Medulla oblongata (tissue), 1 donor: ENCODE measurements around the gene SCN5A.

ENCODE experiments used
- DNase-seq: peaks from one replicate; pipeline ENCODE4 v3.0.0-alpha.2; 2015; ENCODE audit errors: extremely low spot score

The SCN5A gene

DNA sequence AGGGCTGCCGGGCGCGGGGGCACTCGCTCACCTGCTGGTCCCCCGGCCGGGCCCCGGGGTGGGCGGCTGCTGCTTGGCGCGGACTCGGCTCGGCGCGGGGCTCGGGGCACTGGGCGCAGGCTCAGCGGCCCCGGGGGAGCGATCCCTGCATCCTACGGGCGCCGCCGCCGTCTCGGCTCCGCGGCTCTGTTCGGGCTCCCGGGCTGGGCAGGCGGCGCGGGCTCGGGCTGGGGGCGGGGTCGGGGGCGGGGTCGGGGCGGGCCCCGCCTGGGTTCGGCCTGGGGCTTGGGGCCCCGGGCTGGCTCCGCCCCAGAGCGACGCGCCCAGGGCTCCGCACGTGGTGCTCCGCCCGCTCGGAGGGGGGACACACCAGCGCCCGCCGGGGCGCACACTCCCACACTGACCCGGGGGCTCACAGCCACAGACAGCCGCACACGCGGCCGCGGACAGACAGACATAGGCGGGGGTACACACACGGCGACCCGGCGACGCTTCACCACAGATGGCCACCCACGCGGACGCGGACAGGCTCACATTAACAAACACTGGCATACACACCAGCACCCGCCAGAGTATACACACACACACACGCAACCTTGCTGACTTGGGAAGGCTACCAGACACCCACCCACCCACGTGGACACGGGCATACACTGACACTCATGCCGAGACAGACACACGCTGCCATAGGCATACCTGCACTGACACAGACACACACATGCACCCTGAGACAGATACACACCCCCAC is at the start of gene SCN5A:
Gene SCN5A, minus strand, starts transcription at position 188 of the 748 bp plus-strand sequence. CDS start 16,380 bp downstream, outside the sequence.
- DNase-seq: peak; percentile 19

GRCh38 chr3:38698760-38699159 is 49.3 kb upstream of the SCN5A start:
- DNase-seq: no peak

DNA sequence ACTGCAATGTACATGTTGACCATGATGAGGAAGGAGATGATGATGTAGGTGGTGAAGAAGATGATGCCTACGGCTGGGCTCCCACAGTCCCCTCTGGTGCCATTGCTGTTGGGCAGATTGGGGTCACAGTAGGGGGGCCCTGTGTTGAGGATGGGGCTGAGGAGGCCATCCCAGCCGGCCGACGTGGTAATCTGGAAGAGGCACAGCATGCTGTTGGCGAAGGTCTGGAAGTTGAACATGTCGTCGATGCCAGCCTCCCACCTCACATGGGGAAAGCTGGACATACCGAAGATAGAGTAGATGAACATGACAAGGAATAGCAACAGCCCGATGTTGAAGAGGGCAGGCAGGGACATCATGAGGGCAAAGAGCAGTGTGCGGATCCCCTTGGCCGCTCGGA is 48.6 kb upstream of the SCN5A start:
- no peak for DNase-seq

GRCh38 chr3:38696034-38696433 is 46.5 kb upstream of the SCN5A start:
- no peak for DNase-seq

DNA sequence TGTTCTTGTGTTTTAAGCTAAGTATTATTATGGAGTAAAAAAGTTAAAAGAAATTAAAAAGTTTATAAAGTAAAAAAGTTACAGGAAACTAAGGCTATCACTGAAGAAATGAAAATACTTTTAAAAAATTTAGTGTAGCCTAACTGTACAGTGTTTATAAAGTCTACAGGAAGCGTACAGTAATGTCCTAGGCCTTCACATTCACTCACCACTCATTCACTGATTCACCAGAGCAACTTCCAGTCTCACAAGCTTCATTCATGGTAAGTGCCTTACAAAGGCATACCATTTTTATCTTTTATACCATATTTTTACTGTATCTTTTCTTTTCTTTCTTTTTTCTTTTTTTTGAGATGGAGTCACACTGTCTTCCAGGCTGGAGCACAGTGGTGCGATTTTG is 40.7 kb upstream of the SCN5A start:
- no peak for DNase-seq

DNA sequence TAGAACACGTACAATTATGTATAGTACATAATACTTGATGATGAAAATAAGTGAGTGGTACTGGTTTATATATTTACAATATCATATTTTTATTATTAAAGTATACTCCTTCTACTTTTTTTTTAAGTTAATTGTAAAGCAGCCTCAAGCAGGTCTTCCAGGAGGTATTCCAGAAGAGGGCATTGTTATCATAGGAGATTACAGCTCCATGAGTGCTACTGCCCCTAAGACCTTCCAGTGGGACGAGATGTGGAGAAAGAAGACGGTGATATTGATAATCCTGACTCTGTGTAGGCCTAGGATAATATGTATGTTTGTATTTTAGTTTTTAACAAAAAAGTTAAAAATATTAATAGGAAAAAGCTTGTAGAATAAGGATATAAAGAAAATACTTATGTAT is 40.3 kb upstream of the SCN5A start:
- DNase-seq: no peak

- DNase-seq: no peak
These were observed 39.9 kb upstream of the SCN5A start for GRCh38 chr3:38689346-38689745.

GRCh38 chr3:38687321-38687720 is 37.8 kb upstream of the SCN5A start:
- no peak for DNase-seq

- DNase-seq: no peak
These were observed 35.1 kb upstream of the SCN5A start for GRCh38 chr3:38684546-38684945.

- no peak for DNase-seq
These were observed 20.2 kb upstream of the SCN5A start for GRCh38 chr3:38669668-38670067.

- no peak for DNase-seq
These were observed 13.1 kb upstream of the SCN5A start for GRCh38 chr3:38662544-38662943.

DNA sequence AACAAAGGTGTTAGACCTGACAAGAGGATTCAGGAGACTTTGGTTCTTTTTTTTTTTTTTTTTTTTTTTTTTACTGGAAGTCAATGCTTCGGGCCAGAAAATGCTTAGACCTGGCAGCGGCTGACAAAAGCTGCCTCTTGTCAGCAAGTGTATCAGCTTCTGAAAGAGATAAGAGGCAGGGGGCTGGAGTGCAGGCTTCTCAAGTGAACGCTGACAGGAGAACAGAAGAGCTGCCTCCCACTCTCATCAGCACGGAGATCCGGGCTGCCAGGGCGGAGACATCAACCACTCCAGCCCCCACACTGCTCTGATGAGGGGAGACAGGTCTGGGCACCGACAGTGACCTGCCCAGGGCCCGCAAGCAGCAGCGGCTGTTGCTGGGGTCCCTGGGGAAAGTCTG is 9.4 kb upstream of the SCN5A start:
- no peak for DNase-seq

DNA sequence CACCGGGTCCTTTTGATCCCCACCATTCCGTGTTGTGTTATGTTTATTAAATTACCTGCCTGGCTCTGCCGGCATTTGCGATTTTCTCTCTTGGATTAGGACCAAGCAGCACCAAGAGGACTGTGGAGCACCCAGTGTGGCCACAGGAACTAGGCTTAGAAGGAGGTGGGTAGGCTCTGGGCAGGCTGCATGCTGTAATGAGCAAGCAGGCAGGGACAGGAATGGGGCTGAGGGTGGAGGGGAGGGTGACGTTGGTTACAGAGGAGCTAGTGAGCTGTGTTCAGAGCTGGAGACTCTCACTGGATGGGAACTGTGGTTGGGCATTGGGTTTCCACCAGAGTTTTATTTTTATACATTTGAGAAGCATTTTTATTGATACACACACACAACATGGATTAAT is 7.9 kb upstream of the SCN5A start:
- no peak for DNase-seq

- DNase-seq: peak; percentile 49
These were observed 6.3 kb upstream of the SCN5A start for GRCh38 chr3:38655708-38656300.

- DNase-seq: no peak
These were observed 4.4 kb upstream of the SCN5A start for GRCh38 chr3:38653685-38654537.

- no peak for DNase-seq
These were observed 3.4 kb upstream of the SCN5A start for GRCh38 chr3:38652934-38653333.

DNA sequence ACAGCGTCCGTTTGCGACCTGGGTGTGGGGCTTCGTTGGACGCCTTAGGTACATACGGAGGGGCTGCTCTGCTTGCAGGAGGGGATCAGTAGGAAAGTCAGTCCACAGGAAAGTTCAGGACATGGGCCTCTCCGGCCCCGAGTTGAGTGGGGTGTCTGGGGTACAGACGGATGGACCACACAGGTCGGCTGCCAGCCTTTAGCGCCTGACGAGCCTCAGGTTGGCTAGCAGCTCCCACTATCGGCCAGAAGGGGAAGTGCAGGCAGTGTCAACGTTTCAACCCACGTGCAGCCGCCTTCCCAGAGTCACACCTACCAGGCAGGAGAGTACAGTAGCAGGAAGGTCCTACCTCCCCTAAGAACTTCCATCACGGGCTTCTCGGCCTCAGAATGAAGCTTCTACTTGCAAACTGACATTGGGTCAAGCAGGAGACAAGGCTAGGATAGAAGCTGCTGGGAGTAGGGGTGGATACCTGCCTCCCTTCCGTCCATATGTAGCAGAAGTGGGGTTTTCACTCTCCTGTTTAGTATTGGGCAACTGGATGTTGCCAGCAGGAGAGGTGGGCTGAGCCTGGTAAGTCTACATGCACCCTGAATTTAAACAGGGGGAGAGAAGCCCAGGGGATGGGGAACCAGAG is 1.8 kb upstream of the SCN5A start:
- DNase-seq: peak; percentile 62

GRCh38 chr3:38650248-38650951 is 913 bp upstream of the SCN5A start:
- no peak for DNase-seq

DNA sequence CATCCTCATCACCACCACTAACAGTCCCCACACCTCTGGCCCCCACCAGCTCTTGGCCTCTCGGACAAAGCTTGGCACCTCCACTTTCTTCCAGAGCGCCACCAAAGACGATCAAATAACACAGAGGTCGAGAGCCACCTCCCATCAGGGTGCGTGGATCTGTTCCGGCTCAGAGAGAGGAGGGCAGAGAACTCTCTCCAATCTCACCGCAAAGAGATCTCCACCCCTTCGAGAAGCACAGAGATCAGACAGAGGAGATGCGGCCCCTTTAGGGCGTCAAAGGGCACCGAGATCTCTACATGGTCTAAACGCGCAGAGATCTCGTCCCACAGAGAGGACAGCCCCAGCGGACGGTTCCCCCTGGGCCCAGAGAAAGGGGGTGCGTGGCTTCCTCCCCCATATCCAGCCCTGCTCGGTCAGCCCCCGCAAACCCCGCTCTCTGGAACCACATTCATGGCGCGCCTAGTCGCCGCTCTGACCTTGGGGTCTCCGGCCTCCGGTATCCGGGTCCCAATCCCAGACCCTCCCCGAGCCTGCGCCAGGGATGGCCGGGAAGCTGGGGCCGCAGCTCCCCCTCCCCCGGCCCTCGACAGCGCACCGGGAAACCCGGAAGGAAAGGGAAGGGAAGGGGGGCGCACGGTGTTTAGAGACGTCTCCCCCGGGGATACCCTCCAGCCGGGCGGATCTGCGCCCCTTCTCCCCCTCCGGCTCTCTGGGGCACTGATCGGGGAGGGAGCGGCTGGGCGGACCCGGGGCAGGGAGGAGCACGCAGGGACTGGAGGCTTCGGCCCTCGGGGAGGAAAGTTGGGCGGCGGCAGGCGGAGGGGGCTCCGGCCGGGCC is 608 bp downstream of the SCN5A start:
- no peak for DNase-seq

DNA sequence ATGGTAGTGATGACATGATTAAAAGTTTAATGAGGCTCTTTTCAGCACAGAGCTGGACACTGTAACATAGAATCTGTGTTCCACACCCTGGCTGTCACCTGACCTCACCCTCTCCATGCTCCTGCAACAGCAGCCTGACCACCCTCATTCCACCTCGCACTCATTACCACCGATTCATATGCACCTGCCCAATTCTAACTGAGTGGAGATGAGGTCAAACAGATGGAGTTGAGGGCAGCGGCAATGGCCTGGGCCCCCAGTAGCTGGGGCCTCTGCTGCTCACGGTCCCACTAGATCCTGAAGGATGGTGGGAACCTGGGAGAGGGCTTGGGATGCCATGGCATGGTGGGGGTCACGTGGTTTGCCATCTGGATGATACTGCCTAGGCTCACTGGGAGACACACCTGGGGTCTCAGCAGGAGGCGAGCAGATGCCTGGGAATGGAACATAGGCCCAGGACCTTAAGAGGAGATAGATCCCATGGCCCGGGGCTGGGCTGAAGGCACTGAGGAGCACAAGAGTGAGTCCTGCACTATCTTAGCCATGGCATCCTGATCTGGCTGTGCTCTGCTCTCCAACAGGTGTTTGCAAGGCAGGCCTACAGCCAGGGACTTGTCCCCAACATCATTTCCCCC is 1.3 kb downstream of the SCN5A start:
- DNase-seq: no peak
